HUES48 (cell line): ENCODE results near the gene SCN4A.
"Not testable (repeated sequence)": the region's sequence is repeated elsewhere in the genome, so short reads cannot be mapped to it uniquely, and the experiment has no call there.

Experiments
- H3K27ac ChIP-seq: one replicate; pipeline ENCODE4 v1.7.0; 2013; ENCODE audit warnings: low read depth, low read length, inconsistent platforms
- H3K27me3 ChIP-seq: 2 replicates; pipeline ENCODE4 v1.6.1; 2013; ENCODE audit warnings: mild to moderate bottlenecking, low read length; ENCODE audit not compliant: control insufficient read depth, insufficient read depth
- H3K36me3 ChIP-seq: 2 replicates; pipeline ENCODE4 v1.6.1; 2013; ENCODE audit warnings: low read length; ENCODE audit not compliant: control insufficient read depth, insufficient read depth
- H3K4me1 ChIP-seq: 2 replicates; pipeline ENCODE4 v1.6.1; 2013; ENCODE audit warnings: mild to moderate bottlenecking, low read length; ENCODE audit not compliant: control insufficient read depth, insufficient read depth
- H3K4me3 ChIP-seq: 2 replicates; pipeline ENCODE4 v1.5.1; 2013; ENCODE audit warnings: mild to moderate bottlenecking, low read depth, low read length
- H3K9ac ChIP-seq: 2 replicates; pipeline ENCODE4 v1.6.1; 2013; ENCODE audit warnings: mild to moderate bottlenecking, low read depth, low read length, moderate library complexity
- H3K9me3 ChIP-seq: 2 replicates; pipeline ENCODE4 v1.6.1; 2013; ENCODE audit warnings: low read length; ENCODE audit not compliant: control insufficient read depth, insufficient read depth

Gene SCN4A

GRCh38 chr17:64007838-64008282 is 35.1 kb upstream of the SCN4A start:
- no peak overlapping the region for H3K4me3 ChIP-seq
- no peaks in the 10 kb centered on the region for H3K9me3 ChIP-seq
- H3K36me3 ChIP-seq: no peaks in the 10 kb centered on the region
- H3K4me1 ChIP-seq: no peaks in the 10 kb centered on the region
- no peaks in the 10 kb centered on the region for H3K27me3 ChIP-seq
- no peak overlapping the region for H3K27ac ChIP-seq
- H3K9ac ChIP-seq: no peak overlapping the region

- H3K9ac ChIP-seq, H3K4me1 ChIP-seq, H3K27me3 ChIP-seq, H3K36me3 ChIP-seq, H3K27ac ChIP-seq, H3K4me3 ChIP-seq, H3K9me3 ChIP-seq: not testable (repeated sequence)
Observed at GRCh38 chr17:64007089-64007837, 34.5 kb upstream of the SCN4A start.

DNA sequence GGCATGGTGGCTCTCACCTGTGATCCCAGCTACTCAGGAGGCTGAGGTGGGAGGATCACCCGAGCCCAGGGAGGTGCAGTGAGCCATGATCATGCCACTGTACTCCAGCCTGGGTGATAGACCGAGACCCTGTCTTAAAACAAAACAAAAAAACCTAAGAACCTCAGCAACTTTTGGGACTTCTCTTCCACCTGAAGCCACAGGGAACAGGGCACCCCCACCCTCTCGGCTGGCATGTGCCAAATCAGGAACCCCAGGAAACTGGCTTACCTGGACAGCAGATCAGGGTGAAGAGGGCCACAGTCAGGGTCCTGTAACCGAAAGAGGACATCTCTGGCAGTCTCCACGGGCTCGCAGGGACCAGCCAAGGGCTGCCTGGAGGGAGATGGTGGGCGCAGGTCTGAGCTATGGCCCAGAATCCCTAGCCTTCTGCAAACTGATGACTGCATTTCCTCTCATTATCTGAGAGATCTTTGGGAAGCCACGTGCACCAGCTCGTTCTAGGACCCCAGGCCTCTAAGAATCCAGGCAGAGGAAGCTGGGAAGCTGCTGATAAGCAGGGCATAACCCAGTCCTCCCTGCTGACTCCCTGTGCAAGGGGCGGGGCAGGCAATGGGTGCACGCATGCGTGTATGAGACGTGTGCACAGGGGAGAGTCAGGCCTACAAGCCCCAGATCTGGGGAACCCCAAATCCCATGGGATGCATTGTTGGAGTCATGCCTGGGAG is 33.8 kb upstream of the SCN4A start:
- no peaks in the 10 kb centered on the region for H3K36me3 ChIP-seq
- H3K4me3 ChIP-seq: no peak overlapping the region
- H3K27ac ChIP-seq: no peak overlapping the region
- H3K27me3 ChIP-seq: no peaks in the 10 kb centered on the region
- H3K9ac ChIP-seq: no peak overlapping the region
- no peaks in the 10 kb centered on the region for H3K9me3 ChIP-seq
- H3K4me1 ChIP-seq: no peaks in the 10 kb centered on the region

GRCh38 chr17:64005734-64006167 is 33.0 kb upstream of the SCN4A start:
- no peaks in the 10 kb centered on the region for H3K9me3 ChIP-seq
- no peak overlapping the region for H3K4me3 ChIP-seq
- no peaks in the 10 kb centered on the region for H3K4me1 ChIP-seq
- H3K27me3 ChIP-seq: no peaks in the 10 kb centered on the region
- no peaks in the 10 kb centered on the region for H3K36me3 ChIP-seq
- H3K27ac ChIP-seq: no peak overlapping the region
- no peak overlapping the region for H3K9ac ChIP-seq

GRCh38 chr17:64004903-64005733 is 32.4 kb upstream of the SCN4A start:
- no peaks in the 10 kb centered on the region for H3K4me1 ChIP-seq
- H3K4me3 ChIP-seq: no peak overlapping the region
- no peaks in the 10 kb centered on the region for H3K27me3 ChIP-seq
- H3K9me3 ChIP-seq: no peaks in the 10 kb centered on the region
- H3K27ac ChIP-seq: no peak overlapping the region
- H3K36me3 ChIP-seq: no peaks in the 10 kb centered on the region
- H3K9ac ChIP-seq: no peak overlapping the region

GRCh38 chr17:64004218-64004770 is 31.6 kb upstream of the SCN4A start:
- Histone ChIP-seq H3K4me3 (no peak overlapping the region), H3K9me3 (no peaks in the 10 kb centered on the region), H3K27ac (no peak overlapping the region), H3K9ac (no peak overlapping the region), H3K27me3 (peaks cover 8% of the 10 kb centered on the region), H3K4me1 (no peaks in the 10 kb centered on the region), H3K36me3 (no peaks in the 10 kb centered on the region)

DNA sequence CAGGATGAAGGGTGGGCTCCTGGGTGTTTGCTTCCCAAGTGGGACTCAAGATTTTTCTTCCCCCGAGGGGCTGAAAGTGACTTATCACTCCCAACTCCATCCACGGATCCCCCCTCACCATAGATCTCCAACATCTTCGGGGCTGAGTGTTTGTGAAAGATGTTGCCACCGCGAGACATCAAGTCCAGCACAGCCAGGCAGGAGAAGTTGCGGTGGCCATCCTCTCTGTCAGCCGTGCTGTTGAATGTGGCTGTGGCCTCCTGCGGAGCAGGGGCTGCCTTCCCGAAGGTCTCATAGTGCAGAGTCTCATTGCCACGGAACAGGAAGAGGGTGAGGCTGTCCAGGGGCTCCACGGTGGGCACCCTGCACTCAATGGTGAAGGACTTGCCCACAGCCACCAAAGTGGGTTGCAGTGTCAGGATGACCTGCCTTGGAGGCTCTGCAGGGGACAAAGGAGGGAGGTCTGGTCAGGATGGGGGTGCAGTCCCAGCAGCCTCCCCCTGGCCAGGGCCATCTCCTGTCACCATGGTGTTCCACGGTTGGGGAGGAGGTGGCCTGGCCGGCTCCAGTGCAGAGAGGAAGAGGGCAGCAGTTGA is 30.9 kb upstream of the SCN4A start:
- H3K27ac ChIP-seq: no peak overlapping the region
- H3K9me3 ChIP-seq: no peaks in the 10 kb centered on the region
- no peak overlapping the region for H3K9ac ChIP-seq
- H3K4me3 ChIP-seq: no peak overlapping the region
- H3K4me1 ChIP-seq: no peaks in the 10 kb centered on the region
- peaks cover 13% of the 10 kb centered on the region for H3K27me3 ChIP-seq
- H3K36me3 ChIP-seq: no peaks in the 10 kb centered on the region

- H3K27me3 ChIP-seq: peaks cover 14% of the 10 kb centered on the region
- no peaks in the 10 kb centered on the region for H3K4me1 ChIP-seq
- no peak overlapping the region for H3K27ac ChIP-seq
- H3K36me3 ChIP-seq: no peaks in the 10 kb centered on the region
- H3K9ac ChIP-seq: no peak overlapping the region
- no peak overlapping the region for H3K4me3 ChIP-seq
- H3K9me3 ChIP-seq: no peaks in the 10 kb centered on the region
Observed at GRCh38 chr17:64002658-64003525, 30.2 kb upstream of the SCN4A start.

DNA sequence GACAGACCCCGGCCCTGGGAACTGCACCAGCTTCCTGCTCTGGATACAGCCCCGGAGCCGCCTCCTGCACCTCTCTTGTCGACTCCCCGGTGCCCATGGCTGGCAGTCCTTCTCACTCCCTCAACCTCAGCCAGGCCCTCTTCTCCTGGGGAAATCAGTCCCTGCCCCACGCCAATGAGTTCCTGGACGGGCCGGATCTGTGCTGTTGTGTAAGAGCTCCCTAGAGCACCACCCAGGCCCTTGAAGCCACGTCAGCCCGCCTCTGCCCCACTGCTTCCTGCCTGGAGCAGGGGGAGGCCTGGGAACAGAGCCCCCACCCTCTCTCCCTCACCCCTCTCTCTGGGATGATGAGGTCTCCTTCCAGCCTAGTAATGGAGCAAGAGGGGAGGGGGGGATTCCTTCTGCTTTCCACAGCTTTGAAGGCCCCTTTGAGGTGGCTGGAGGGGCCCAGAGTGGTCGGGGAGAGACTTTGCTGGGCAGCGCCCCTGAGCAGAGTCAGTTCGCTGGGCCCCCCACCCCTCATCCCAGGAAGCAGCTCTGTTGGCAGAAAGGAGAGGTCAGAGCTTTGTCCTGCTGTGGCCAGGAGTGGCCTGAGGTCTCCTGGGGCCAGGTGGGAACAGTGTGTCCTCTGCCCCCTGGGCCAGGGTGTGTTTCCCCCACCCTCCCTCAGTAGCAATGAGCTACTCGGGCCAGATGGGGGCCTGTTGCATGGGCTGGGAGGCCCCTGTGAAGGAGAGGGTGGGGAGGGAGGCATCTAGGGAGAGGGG is 29.2 kb upstream of the SCN4A start:
- H3K27ac ChIP-seq: no peak overlapping the region
- H3K9ac ChIP-seq: no peak overlapping the region
- H3K4me3 ChIP-seq: no peak overlapping the region
- 0 out of 2 replicates have a peak, but pooled peaks cover 5% of the 10 kb centered on the region for H3K4me1 ChIP-seq
- peaks cover 23% of the 10 kb centered on the region for H3K27me3 ChIP-seq
- no peaks in the 10 kb centered on the region for H3K9me3 ChIP-seq
- H3K36me3 ChIP-seq: no peaks in the 10 kb centered on the region
